GM19351 (cell line): Measurements from ENCODE around the gene HOXB1.

Experiments used
- ATAC-seq: cut with Tn5 transposase; IDR thresholded peaks from one replicate; pipeline ENCODE4 v1.9.1; 2021; ENCODE audit warnings: mild to moderate bottlenecking, moderate library complexity; ENCODE audit not compliant: unreplicated experiment

The HOXB1 gene

GRCh38 chr17:48555258-48556228 lies 24.7 kb upstream of the HOXB1 start:
- ATAC-seq = no peak

GRCh38 chr17:48554412-48555257 lies 23.8 kb upstream of the HOXB1 start:
- ATAC-seq = no peak

GRCh38 chr17:48553826-48554225 lies 23.0 kb upstream of the HOXB1 start:
- ATAC-seq = no peak

GRCh38 chr17:48553190-48553547 lies 22.4 kb upstream of the HOXB1 start:
- no peak for ATAC-seq

GRCh38 chr17:48552466-48553189 lies 21.8 kb upstream of the HOXB1 start:
- ATAC-seq = no peak

GRCh38 chr17:48551596-48552465 lies 21.0 kb upstream of the HOXB1 start:
- no peak for ATAC-seq

- ATAC-seq = no peak
Measured at GRCh38 chr17:48551214-48551555, 20.4 kb upstream of the HOXB1 start.

- no peak for ATAC-seq
Measured at GRCh38 chr17:48550502-48551213, 19.8 kb upstream of the HOXB1 start.

- ATAC-seq = no peak
Measured at GRCh38 chr17:48549914-48550501, 19.2 kb upstream of the HOXB1 start.

- no peak for ATAC-seq
Measured at GRCh38 chr17:48549281-48549630, 18.4 kb upstream of the HOXB1 start.

- no peak for ATAC-seq
Measured at GRCh38 chr17:48548523-48549280, 17.9 kb upstream of the HOXB1 start.

GRCh38 chr17:48547808-48548522 lies 17.2 kb upstream of the HOXB1 start:
- ATAC-seq = no peak

GRCh38 chr17:48546924-48547807 lies 16.4 kb upstream of the HOXB1 start:
- ATAC-seq = no peak

GRCh38 chr17:48546137-48546923 lies 15.5 kb upstream of the HOXB1 start:
- no peak for ATAC-seq

GRCh38 chr17:48545539-48545938 lies 14.7 kb upstream of the HOXB1 start:
- ATAC-seq = no peak

GRCh38 chr17:48545022-48545375 lies 14.2 kb upstream of the HOXB1 start, which contains the start of gene HOXB2:
HOXB2 (minus strand) TSS chr17:48545109; CDS start chr17:48544911, 198 bp downstream.
- no peak for ATAC-seq
